Renal pelvis (tissue), 4 donors: ENCODE measurements around the gene ALDH1A2. TPM values are rescaled to one million over a fixed set of nuclear protein-coding genes. Genes with fewer than 3 reads are reported as not detected.
A peak's percentile ranks its signal among the peaks of the same experiment; 100 is the strongest.
"Not testable (repeated sequence)": the region's sequence is repeated elsewhere in the genome, so short reads cannot be mapped to it uniquely, and the experiment has no call there.

ENCODE experiments used
- DNase-seq: peaks from one replicate; pipeline ENCODE4 v3.0.0-alpha.2; 2013
- polyA plus RNA-seq, 3 donors: library from polyadenylated mRNA; unstranded; fragments of 120-200 nt; gene quantifications; one replicate each; pipeline ENCODE4 v1.2.1, GENCODE V29; 2013; ENCODE audit not compliant: insufficient read length in 3 of 3

Gene ALDH1A2
- polyA plus RNA-seq, 3 donors: 246 to 336 (median 277) TPM

- no peak for DNase-seq
Measured at GRCh38 chr15:58003810-58004209, 61.7 kb downstream of the ALDH1A2 start.

- DNase-seq: no peak
Measured at GRCh38 chr15:58002338-58003126, 63.0 kb downstream of the ALDH1A2 start.

- not testable (repeated sequence) for DNase-seq
Measured at GRCh38 chr15:57999699-58000098, 65.8 kb downstream of the ALDH1A2 start.

DNA sequence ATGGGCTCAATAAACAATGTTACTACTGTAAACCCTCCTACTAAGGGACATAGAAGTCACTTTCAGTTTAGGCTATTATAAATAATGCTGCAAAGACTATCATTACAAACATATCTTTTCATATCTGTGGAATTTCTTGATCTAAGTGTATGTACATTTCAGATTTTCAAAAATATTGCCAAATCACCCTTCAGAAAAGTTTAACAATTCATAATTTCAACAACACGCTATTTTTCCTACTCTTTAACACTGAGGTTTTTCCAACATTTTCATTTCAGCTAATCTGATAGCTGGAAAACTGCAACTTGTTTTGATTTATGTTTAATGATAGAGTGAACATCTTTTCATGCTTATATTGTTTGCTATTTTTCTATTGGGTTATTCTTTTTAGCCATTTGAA, 69.0 kb downstream of the ALDH1A2 start:
- no peak for DNase-seq

DNA sequence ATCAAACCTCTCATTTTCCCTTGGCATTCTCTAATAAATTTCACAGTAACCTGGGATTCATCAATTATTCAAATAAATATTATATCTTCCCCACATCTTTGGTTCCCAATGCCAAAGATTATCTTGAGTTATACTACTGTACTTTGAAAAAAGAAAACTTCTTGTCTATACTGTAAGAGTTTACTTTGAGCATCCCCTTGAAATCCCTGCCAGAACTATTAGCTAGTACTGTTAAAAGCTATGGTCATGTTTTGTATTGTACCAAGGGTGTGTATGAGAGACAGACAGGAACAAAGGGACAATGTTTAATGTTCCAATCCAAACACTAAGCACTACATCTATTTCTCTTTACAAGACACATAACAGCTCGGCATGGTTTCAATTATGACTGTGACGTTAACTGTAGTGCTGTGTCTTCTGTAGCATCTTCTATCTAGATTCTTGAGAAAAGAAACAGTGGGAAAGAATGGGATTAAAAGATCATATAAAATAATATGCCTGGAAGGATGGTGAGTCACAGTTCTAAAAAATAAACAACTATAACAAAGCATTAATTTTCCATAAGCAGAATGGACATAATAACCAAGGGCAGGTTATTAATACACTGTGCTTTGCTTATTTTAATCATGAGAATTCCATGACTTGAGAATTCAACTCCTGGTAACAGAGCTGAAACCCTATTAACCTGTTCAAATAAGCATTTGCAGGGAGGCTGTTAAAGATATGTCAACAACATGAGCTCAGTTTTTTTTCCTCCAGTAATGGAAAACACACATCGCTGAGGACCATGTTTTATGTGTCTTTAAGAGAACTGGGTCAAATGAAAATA, 71.1 kb downstream of the ALDH1A2 start:
- DNase-seq: no peak

DNA sequence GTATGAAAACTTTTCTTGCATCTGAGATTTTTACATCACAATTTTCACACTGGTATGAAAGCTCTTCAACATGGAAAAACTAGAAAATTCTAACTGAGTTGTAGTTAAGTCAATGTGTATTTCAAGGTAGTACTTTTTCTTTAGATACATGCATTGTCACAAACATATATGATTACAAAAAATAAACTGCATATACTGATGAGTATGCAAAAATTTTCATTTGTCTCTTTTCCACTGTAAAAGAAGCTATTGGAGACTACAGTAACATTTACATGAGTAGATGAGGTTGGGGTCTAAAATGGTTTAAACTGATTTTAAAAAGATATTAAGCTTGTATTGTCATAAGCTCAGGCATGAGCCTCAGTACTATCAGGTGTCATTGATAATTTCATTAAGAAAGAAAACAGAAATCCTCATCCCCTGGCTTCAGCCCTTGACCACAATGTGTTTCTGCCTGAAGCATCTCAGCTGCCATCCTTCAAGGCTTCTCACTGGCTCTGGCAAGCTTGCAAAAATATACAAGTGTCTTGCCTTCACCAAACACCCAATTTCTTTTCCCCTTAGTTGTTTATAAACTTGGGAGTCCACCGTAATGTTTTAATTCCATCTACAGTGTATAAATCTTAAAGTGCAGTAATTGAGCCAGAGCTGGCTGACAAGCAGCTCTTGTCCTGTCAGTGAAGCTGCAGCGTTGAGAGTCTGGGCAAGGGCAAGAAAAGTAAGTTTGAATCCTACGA, 71.9 kb downstream of the ALDH1A2 start:
- no peak for DNase-seq

GRCh38 chr15:57992761-57993355, 72.7 kb downstream of the ALDH1A2 start:
- peak; percentile 31 for DNase-seq

DNA sequence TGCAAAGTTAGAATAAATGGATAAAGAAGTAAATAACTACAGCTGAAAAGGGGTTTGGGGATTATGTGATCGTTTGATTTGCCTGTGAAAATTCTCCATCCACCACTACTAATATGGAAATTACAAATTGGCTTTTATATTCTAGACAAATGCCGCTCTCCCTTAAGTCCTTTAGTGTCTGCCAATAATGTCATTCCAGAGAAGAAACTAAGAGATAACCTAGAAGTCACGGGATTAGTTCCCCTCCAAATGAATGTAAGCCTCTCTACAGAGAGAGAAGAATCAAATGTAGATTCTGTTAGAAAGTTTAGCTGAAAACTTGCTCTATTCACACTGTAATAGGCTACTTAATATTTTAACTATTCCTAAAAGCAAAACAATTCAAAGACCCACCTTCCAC, 92.0 kb downstream of the ALDH1A2 start:
- DNase-seq: no peak

DNA sequence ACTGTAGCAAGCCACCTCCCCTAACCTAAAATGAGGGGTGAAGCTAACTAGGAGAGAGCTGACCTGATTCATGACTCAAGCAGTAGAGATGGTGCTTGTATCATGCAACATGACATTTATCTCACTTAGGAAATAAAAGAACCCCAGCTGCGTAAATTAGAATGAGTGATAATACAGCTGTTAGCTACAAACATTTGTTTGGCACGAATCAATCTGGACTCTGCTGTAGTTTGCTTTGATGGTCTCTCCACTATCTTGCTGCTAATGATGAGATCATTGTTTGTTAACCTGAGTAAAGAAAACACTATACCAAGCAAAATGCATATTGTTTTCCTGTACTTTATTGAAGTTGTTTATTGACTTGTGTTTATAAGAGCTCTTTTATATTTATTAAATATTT, 92.6 kb downstream of the ALDH1A2 start:
- DNase-seq: no peak

- no peak for DNase-seq
Measured at GRCh38 chr15:57969996-57970395, 95.5 kb downstream of the ALDH1A2 start.

DNA sequence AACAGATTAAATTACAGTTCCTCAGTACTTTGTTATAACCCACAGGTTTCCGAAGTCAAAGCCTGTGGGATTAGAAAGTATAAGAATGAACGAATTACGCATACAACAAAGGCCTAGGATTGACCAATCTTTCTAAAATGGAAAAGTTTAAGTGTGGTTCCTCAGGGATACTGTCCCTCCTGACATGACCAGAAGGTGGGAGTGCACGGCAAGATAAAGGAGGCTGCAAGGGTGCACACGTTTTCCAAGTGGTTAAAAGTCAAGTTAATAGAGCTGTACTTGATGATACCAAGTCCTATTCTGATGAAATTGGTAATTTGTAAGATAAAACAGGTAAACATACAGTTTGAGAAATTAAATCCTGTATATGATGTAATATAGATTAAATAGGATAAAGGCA, 96.2 kb downstream of the ALDH1A2 start:
- no peak for DNase-seq

DNA sequence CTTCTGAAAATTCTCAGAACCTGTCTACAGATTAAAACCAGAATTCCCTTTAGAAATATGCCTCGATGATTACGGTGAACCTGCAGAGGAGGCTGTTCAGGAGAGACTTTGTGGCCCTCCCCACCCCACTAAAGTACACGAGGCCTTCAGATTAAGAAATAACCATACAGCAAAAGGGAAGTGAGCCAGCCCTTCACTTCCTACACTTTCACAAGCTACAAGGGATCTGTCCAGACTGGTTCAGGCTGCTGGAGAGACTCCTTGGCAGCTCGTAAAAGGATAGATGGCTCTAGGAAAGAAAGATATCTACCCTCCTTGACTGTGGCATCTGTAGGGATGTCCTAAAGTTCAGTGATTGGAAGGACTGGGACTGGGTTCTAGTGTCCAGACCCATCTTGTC, 102.6 kb downstream of the ALDH1A2 start:
- no peak for DNase-seq

DNA sequence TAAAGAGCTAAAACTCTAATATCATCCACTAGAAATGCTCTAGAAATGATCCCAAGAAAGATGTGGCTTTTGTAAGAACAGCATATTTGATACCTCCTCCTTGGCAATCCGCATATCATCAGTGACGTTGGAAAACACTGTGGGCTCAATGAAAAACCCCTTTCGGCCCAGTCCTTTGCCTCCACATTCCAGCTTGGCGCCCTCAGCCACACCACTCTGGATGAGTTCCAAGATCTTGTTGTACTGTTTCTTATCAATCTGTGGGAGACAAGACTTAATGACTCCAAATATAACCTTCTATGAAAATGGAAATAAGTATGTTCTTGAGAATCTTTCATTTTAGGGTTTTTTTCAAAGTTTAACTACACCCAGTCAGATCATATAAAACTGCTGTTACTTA, 103.6 kb downstream of the ALDH1A2 start:
- DNase-seq: no peak

- no peak for DNase-seq
Measured at GRCh38 chr15:57957113-57957512, 108.4 kb downstream of the ALDH1A2 start.

DNA sequence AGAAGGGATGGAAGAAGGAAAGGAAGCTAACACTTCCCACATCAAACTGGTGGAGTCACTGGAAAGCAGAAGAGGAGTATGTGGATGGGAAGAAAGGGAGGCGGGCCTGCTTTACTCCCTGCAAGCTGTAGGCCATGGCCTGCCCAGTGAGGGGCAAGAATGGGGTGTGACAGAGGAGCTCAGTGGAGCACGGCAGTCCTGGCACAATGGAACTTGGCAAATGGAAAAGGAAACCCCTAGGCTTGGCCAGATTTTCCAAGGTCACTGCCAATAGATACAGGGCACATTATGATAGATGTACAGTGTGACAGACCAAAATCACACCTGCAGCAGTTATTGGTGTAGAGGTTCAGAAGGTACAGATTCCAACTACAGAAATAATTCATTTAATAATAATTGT, 111.6 kb downstream of the ALDH1A2 start:
- DNase-seq: no peak

GRCh38 chr15:57951328-57951932, 114.1 kb downstream of the ALDH1A2 start:
- no peak for DNase-seq

DNA sequence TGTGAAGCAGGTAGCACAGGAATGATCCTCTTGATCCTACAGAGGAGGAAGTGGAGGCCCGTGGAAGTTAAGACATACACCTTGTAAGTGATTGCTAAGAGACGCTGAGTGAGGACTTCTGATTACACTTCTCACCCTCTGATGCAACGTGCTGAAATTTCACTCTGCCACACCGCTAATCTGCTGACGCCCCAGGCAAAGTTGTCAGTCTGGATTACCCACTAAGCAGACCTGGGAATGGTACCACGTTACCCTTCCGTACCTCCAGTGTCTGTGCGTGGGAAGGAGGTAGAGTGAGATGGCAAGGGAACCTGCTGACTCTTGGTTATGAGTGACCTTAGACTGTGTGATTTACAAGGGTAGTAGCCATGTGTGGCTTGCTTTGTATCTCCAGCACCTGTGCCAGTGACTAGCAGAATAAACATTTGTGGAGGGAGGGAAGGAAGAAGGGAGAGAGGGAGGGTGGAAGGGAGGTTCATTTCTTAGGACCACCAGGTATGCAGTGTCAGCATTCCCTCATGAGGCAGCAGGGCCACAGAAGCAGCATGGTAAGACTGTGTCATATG, 115.0 kb downstream of the ALDH1A2 start:
- no peak for DNase-seq

GRCh38 chr15:57949374-57949943, 116.1 kb downstream of the ALDH1A2 start:
- DNase-seq: peak; percentile 48

DNA sequence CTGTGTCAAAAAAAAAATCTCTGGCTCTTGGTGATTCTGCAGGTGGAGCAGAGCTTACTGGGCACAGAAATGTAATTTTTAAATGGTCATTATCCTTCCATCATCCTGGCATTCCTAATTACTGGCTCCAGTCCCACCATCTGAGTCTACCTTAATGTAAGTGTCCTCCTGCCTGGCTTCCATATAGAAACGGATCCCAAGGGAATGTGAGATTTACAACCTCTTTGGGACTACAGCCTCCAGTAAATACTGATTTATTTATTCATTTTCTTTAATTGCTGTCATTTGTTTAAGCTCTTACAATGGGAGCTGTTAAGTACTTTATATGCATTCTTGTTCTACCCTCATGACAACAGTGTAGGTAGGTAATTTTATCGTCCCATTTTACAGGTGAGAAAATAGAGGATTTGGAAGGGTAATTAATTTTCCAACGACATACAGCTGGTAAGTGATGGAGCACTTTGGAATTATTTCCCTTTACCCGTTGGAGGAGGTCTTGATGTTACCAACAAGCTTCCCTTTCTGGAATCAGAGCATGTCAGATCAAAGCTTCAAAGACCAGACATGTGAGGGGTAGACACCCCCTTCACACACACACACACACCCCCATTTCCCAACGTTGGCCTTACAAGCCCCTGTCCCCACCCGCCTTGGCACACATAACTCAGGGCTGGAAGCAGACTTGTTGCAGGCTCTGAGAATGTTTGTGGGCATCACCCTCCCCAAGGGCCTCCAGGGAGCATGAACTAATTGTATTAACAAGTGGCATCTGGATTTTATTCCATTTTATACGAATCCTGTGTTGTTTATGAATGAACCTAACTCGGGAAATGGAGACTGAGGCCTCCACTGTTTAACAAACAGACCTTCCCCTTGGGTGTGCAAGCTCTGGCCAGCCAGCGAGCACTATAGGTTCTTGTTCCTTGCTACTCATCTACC, 116.9 kb downstream of the ALDH1A2 start:
- no peak for DNase-seq

DNA sequence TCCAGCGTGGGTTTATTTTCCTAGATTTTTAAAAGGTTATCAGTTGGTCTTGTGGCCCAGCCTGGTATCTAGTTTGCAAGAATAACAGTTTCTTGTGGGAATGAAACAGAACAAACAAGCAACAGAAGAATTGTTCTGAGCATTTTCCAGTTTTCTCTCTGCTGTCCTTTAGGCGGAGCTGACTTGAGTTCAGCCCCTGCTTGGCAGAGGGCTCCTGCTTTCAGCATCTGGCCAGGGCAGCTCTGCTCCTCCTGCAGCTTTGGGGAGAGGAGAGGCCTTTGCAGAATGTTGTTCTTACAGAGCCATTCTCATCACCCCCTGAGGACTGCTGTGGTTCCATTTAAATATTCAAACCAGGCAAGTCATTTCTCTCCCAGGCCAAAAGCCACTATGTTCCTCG, 117.7 kb downstream of the ALDH1A2 start:
- no peak for DNase-seq
